SK-N-SH (cell line): Measurements from ENCODE around the gene MYO15B. TPM values are rescaled to one million over a fixed set of nuclear protein-coding genes. Genes with fewer than 3 reads are reported as not detected.

Experiments used
- CTCF ChIA-PET: fragments of 300-600, 350-600 bp; formaldehyde crosslinking; extraction: SDS; loops from one replicate; lab custom pipeline; 2021; lab: Yijun Ruan, JAX
- POLR2A ChIA-PET: fragments of 350-600 bp; sonication (Branson Sonifier 250); formaldehyde crosslinking; extraction: SDS; loops from one replicate; lab custom pipeline; 2020; ENCODE audit warnings: antibody characterized with exemption, inconsistent platforms; lab: Yijun Ruan, JAX
- DNase-seq: peaks from one replicate; pipeline ENCODE4 v3.0.0; 2012
- H2AFZ ChIP-seq: fragments of 200-600 bp; sonication (generic); 2 replicates; pipeline ENCODE4 v1.8.1; 2016; ENCODE audit warnings: antibody characterized with exemption, mild to moderate bottlenecking, low read depth
- H3F3A ChIP-seq: fragments of 200-600 bp; sonication (generic); replicated peaks from 2 replicates; pipeline ENCODE3; 2016; ENCODE audit warnings: antibody characterized with exemption, mild to moderate bottlenecking; ENCODE audit not compliant: insufficient read depth
- H3K27ac ChIP-seq, 2 experiments: fragments of 200-500 bp in 1 of 2; fragments of 200-600 bp in 1 of 2; sonication (Bioruptor generic) in 1 of 2; sonication (generic), shearing (Covaris generic) in 1 of 2; 2 replicates each; pipeline versions ENCODE4 v1.5.1 to v1.6.1; 2014 to 2016; ENCODE audit warnings: low read depth in 2 of 2, inconsistent platforms in 1 of 2, low read length in 1 of 2, mild to moderate bottlenecking in 1 of 2, mixed read lengths in 1 of 2
- H3K27me3 ChIP-seq: fragments of 200-600 bp; sonication (generic), shearing (Covaris generic); 2 replicates; pipeline ENCODE4 v1.6.1; 2016; ENCODE audit warnings: mixed run types; ENCODE audit not compliant: insufficient read depth
- H3K36me3 ChIP-seq, 2 experiments: fragments of 200-500 bp in 1 of 2; fragments of 200-600 bp in 1 of 2; sonication (Bioruptor generic) in 1 of 2; sonication (generic) in 1 of 2; replicated peaks in 1 of 2; 2 replicates each; pipeline versions ENCODE3 to v1.5.1; 2014 to 2016; ENCODE audit warnings: low read length in 1 of 2, mild to moderate bottlenecking in 1 of 2; ENCODE audit not compliant: insufficient read depth in 2 of 2, control insufficient read depth in 1 of 2
- H3K4me1 ChIP-seq, 2 experiments: fragments of 200-500 bp in 1 of 2; fragments of 200-600 bp in 1 of 2; sonication (Bioruptor generic) in 1 of 2; sonication (generic), shearing (Covaris generic) in 1 of 2; 2 replicates each; pipeline versions ENCODE4 v1.5.1 to v1.6.1; 2014 to 2016; ENCODE audit warnings: low read depth in 1 of 2, low read length in 1 of 2, mixed run types in 1 of 2; ENCODE audit not compliant: insufficient read depth in 2 of 2, control insufficient read depth in 1 of 2
- H3K4me2 ChIP-seq: fragments of 200-600 bp; sonication (generic), shearing (Covaris generic); 2 replicates; pipeline ENCODE4 v1.6.1; 2017; ENCODE audit warnings: mixed run types
- H3K4me3 ChIP-seq, 2 experiments: fragments of 200-500 bp in 1 of 2; fragments of 200-600 bp in 1 of 2; sonication (Bioruptor generic) in 1 of 2; sonication (generic), shearing (Covaris generic) in 1 of 2; 2 replicates each; pipeline versions ENCODE4 v1.5.1 to v1.8.1; 2014 to 2016; ENCODE audit warnings: low read depth in 2 of 2, inconsistent platforms in 1 of 2, low read length in 1 of 2, mild to moderate bottlenecking in 1 of 2, mixed read lengths in 1 of 2, moderate library complexity in 1 of 2
- H3K79me2 ChIP-seq: fragments of 200-600 bp; sonication (generic); 2 replicates; pipeline ENCODE4 v1.8.1; 2017; ENCODE audit warnings: mild to moderate bottlenecking; ENCODE audit not compliant: insufficient read depth
- H3K9ac ChIP-seq: fragments of 200-600 bp; sonication (generic); 2 replicates; pipeline ENCODE4 v1.6.1; 2017; ENCODE audit warnings: mixed run types
- H3K9me2 ChIP-seq: fragments of 200-600 bp; sonication (generic); 2 replicates; pipeline ENCODE4 v1.6.1; 2017; ENCODE audit warnings: mixed run types
- H3K9me3 ChIP-seq: fragments of 200-600 bp; sonication (generic); 2 replicates; pipeline ENCODE4 v1.6.1; 2017; ENCODE audit warnings: mixed run types, mild to moderate bottlenecking, moderate library complexity
- H4K20me1 ChIP-seq: fragments of 200-600 bp; sonication (generic); 2 replicates; pipeline ENCODE4 v1.6.1; 2017; ENCODE audit warnings: mild to moderate bottlenecking, mixed run types; ENCODE audit not compliant: insufficient read depth
- CTCF ChIP-seq: fragments of 200-600 bp; sonication (generic); IDR thresholded peaks from 2 replicates; pipeline ENCODE4 v1.6.1; 2017; ENCODE audit warnings: antibody characterized with exemption, mild to moderate bottlenecking, moderate library complexity
- EP300 ChIP-seq, 2 experiments: IDR thresholded peaks; 2 replicates each; pipeline versions ENCODE4 v1.4.0 to v1.6.1; 2012; ENCODE audit warnings: borderline replicate concordance in 1 of 2, low read depth in 1 of 2, low read length in 1 of 2
- EZH2phosphoT487 ChIP-seq: fragments of 200-600 bp; sonication (generic); IDR thresholded peaks from 2 replicates; pipeline ENCODE4 v1.6.1; 2017; ENCODE audit warnings: low read depth, mixed run types, mild to moderate bottlenecking, antibody characterized with exemption, moderate library complexity, borderline replicate concordance
- FOSL2 ChIP-seq: IDR thresholded peaks from 2 replicates; pipeline ENCODE4 v1.4.0; 2012; ENCODE audit warnings: low read depth, mild to moderate bottlenecking, moderate library complexity, borderline replicate concordance
- FOXM1 ChIP-seq: IDR thresholded peaks from 2 replicates; pipeline ENCODE4 v1.4.0; 2012; ENCODE audit warnings: low read depth, mild to moderate bottlenecking
- IRF3 ChIP-seq: fragments of 150-350 bp; IDR thresholded peaks from 2 replicates; pipeline ENCODE4 v1.6.1; 2016; ENCODE audit warnings: mild to moderate bottlenecking, low read depth, low read length
- MXI1 ChIP-seq: IDR thresholded peaks from 2 replicates; pipeline ENCODE4 v1.6.1; 2012; ENCODE audit warnings: mild to moderate bottlenecking, low read depth, low read length, improper control_type of control experiment
- PBX3 ChIP-seq: IDR thresholded peaks from 2 replicates; pipeline ENCODE4; 2012
- POLR2AphosphoS5 ChIP-seq: IDR thresholded peaks from 2 replicates; pipeline ENCODE4 v1.6.1; 2012; ENCODE audit warnings: low read depth, low read length
- RAD21 ChIP-seq: IDR thresholded peaks from 2 replicates; pipeline ENCODE4 v1.6.1; 2012; ENCODE audit warnings: mild to moderate bottlenecking, low read length
- RFX5 ChIP-seq: IDR thresholded peaks from 2 replicates; pipeline ENCODE4 v1.6.1; 2012; ENCODE audit warnings: mild to moderate bottlenecking, improper control_type of control experiment, low read length
- RXRA ChIP-seq: IDR thresholded peaks from 2 replicates; pipeline ENCODE4 v1.4.0; 2012; ENCODE audit warnings: low read depth, mild to moderate bottlenecking, borderline replicate concordance
- SIN3A ChIP-seq: IDR thresholded peaks from 2 replicates; pipeline ENCODE4 v1.6.1; 2012; ENCODE audit warnings: low read depth, mild to moderate bottlenecking, low read length, moderate library complexity, borderline replicate concordance
- SMC3 ChIP-seq: IDR thresholded peaks from 2 replicates; pipeline ENCODE4 v1.6.1; 2012; ENCODE audit warnings: low read depth, low read length, improper control_type of control experiment
- TAF1 ChIP-seq: IDR thresholded peaks from 2 replicates; pipeline ENCODE4 v1.6.1; 2012; ENCODE audit warnings: low read depth, mild to moderate bottlenecking, low read length, moderate library complexity, borderline replicate concordance
- TCF12 ChIP-seq: IDR thresholded peaks from 2 replicates; pipeline ENCODE4 v1.4.0; 2012
- YY1 ChIP-seq: IDR thresholded peaks from 2 replicates; pipeline ENCODE4 v1.4.0; 2012; ENCODE audit warnings: low read depth, mild to moderate bottlenecking
- WGBS: methylation state at CpG from one replicate; pipeline ENCODE4 v1.1.6; 2017; ENCODE audit warnings: low lambda C conversion rate; 5-methylcytosine and 5-hydroxymethylcytosine counted together
- polyA plus RNA-seq, 3 experiments: library from polyadenylated mRNA; depleted of rRNA; stranded (reverse); fragments of >200 nt; gene quantifications; 2 replicates each; pipeline ENCODE4 v1.2.3, GENCODE V29; 2012
- TF ChIP-seq, protein P1 (sequence below): IDR thresholded peaks from 2 replicates; pipeline ENCODE4 v1.4.0; 2012; ENCODE audit warnings: low read depth, borderline replicate concordance
- TF ChIP-seq, protein P2 (sequence below): IDR thresholded peaks from 2 replicates; pipeline ENCODE4 v1.4.0; 2012; ENCODE audit warnings: low read depth
- TF ChIP-seq, protein P3 (sequence below): IDR thresholded peaks from 2 replicates; pipeline ENCODE4 v1.6.1; 2012; ENCODE audit warnings: mild to moderate bottlenecking, low read depth, low read length, moderate library complexity

Gene MYO15B
- polyA plus RNA-seq, 1 of the 3 experiments (the other 2 are of a cell fraction), result 10.3 TPM

GRCh38 chr17:75633486-75634375, 46.1 kb downstream of the MYO15B start:
- Histone ChIP-seq H3K4me2 (peak overlapping the region; percentile 47; the same call in 1 of the 2 replicates), H3K27me3 (no peaks in the 10 kb centered on the region), H3K27ac (peak overlapping the region in 1 of 2 experiments; percentile 59; a peak in 3 of 4 replicates), H3K36me3 (peaks cover 0 to 42% of the 10 kb centered on the region in 2 experiments), H3K79me2 (no peaks in the 10 kb centered on the region), H3F3A (peaks cover 3% of the 10 kb centered on the region), H3K4me3 (no peak overlapping the region), H4K20me1 (peaks cover 18% of the 10 kb centered on the region), H3K4me1 (peaks cover 12 to 15% of the 10 kb centered on the region in 2 experiments; a peak in 3 of 4 replicates), H3K9me3 (no peaks in the 10 kb centered on the region), H2AFZ (no peak overlapping the region), H3K9ac (no peak overlapping the region), H3K9me2 (no peaks in the 10 kb centered on the region)
- CTCF ChIA-PET, result interaction anchor here (0.6 to 37.9 kb wide), 72 partner anchors 7 to 520 kb away, joined by 3 to 1370 read pairs (median 6); partner anchors contain the start of genes GALK1, MRPS7, MYO15B and RECQL5
- peak; percentile 38; the same call in 1 of the 2 replicates for TF ChIP-seq SMC3
- TF ChIP-seq, protein P1, sequence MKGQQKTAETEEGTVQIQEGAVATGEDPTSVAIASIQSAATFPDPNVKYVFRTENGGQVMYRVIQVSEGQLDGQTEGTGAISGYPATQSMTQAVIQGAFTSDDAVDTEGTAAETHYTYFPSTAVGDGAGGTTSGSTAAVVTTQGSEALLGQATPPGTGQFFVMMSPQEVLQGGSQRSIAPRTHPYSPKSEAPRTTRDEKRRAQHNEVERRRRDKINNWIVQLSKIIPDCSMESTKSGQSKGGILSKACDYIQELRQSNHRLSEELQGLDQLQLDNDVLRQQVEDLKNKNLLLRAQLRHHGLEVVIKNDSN, result no peak
- peak; percentile 99 for TF ChIP-seq SIN3A
- no peak for TF ChIP-seq TCF12
- TF ChIP-seq TAF1, result no peak
- TF ChIP-seq, protein P2, sequence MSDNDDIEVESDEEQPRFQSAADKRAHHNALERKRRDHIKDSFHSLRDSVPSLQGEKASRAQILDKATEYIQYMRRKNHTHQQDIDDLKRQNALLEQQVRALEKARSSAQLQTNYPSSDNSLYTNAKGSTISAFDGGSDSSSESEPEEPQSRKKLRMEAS, result 0 out of 2 replicates have a peak, but pooled peaks have one; percentile 44
- TF ChIP-seq RAD21, result peak; percentile 22; the same call in 1 of the 2 replicates
- TF ChIP-seq IRF3, result no peak
- peak; percentile 77 for TF ChIP-seq MXI1
- no peak for TF ChIP-seq PBX3
- TF ChIP-seq EZH2phosphoT487, result no peak
- no peak for TF ChIP-seq EP300 (IDR thresholded peaks at IDR 0.05; ENCODE audit: borderline replicate concordance in 1 of 2, low read depth in 1 of 2, low read length in 1 of 2)
- peak; percentile 63 for TF ChIP-seq CTCF
- no peak for TF ChIP-seq RXRA
- TF ChIP-seq FOXM1, result no peak
- no peak for TF ChIP-seq POLR2AphosphoS5
- TF ChIP-seq, protein P3, sequence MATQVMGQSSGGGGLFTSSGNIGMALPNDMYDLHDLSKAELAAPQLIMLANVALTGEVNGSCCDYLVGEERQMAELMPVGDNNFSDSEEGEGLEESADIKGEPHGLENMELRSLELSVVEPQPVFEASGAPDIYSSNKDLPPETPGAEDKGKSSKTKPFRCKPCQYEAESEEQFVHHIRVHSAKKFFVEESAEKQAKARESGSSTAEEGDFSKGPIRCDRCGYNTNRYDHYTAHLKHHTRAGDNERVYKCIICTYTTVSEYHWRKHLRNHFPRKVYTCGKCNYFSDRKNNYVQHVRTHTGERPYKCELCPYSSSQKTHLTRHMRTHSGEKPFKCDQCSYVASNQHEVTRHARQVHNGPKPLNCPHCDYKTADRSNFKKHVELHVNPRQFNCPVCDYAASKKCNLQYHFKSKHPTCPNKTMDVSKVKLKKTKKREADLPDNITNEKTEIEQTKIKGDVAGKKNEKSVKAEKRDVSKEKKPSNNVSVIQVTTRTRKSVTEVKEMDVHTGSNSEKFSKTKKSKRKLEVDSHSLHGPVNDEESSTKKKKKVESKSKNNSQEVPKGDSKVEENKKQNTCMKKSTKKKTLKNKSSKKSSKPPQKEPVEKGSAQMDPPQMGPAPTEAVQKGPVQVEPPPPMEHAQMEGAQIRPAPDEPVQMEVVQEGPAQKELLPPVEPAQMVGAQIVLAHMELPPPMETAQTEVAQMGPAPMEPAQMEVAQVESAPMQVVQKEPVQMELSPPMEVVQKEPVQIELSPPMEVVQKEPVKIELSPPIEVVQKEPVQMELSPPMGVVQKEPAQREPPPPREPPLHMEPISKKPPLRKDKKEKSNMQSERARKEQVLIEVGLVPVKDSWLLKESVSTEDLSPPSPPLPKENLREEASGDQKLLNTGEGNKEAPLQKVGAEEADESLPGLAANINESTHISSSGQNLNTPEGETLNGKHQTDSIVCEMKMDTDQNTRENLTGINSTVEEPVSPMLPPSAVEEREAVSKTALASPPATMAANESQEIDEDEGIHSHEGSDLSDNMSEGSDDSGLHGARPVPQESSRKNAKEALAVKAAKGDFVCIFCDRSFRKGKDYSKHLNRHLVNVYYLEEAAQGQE, result no peak
- no peak for TF ChIP-seq YY1
- no peak for TF ChIP-seq RFX5
- no peak for TF ChIP-seq FOSL2
- POLR2A ChIA-PET, result interaction anchor here (0.8 to 1.2 kb wide), 3 partner anchors 114 to 177 kb away, joined by 3 to 9 read pairs (median 3); partner anchors contain the start of gene TMEM94
- WGBS, result 53% methylated on average over 21 of the region's 27 CpGs
- DNase-seq, result peak; percentile 81
